ENCODE measurements around the gene RNFT2. TPM values are rescaled to one million over a fixed set of nuclear protein-coding genes. Genes with fewer than 3 reads are reported as not detected.
A peak's percentile ranks its signal among the peaks of the same experiment; 100 is the strongest.
"Not testable (repeated sequence)": the region's sequence is repeated elsewhere in the genome, so short reads cannot be mapped to it uniquely, and the experiment has no call there.

The RNFT2 gene
- total RNA-seq, 2 experiments from 2014 or later = 14.8 to 16.9 TPM

- DNase-seq = no peak
- Mint-ChIP-seq H3K27ac (peak overlapping the region; percentile 1), H3K9me3 (no peaks in the 10 kb centered on the region), H3K4me1 (peaks cover 8% of the 10 kb centered on the region), H3K36me3 (no peaks in the 10 kb centered on the region), H3K27me3 (no peaks in the 10 kb centered on the region), H3K4me3 (no peak overlapping the region)
Observed at GRCh38 chr12:116719731-116720528, 18.2 kb upstream of the RNFT2 start.

DNA sequence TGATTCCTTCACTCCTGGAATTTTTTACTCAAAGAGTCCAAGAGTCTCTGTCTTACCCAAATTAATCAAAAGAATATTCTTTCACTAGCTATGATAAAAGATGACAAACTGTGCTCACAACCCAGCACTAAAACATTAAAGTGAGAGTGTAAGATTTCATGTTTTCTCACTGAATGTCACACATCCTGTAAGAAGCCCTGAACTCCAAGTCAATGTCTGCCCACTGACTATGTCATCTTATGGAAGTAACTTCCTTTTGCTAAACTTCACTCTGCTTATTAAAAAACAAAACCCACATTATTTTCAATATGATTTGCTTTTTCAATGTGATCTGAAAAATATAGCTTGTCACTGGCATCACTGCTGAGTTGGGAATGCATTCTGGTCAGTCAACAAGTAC is 15.9 kb upstream of the RNFT2 start:
- H3K4me1 Mint-ChIP-seq = peaks cover 10% of the 10 kb centered on the region
- DNase-seq = no peak

DNA sequence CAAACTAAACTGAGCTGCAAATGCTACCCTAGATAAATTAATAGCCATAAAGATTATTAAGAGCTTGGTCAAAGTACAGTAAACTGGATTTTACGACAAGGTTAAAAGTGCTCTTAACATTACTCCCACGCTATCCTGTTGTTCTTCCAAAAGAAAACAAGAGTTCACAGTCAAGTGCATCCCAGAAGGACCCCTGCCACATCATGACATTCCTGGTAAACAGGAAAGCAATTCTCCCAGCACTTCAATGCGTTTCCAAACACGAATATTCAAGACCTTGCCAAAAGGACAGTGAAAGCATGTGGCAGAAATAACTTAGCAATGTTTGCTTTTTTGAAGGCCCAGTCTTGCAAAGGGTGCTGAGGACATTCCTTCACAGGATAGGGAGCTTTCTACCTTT is 11.4 kb upstream of the RNFT2 start:
- H3K4me3 Mint-ChIP-seq = no peak overlapping the region
- no peak for DNase-seq
- H3K27me3 Mint-ChIP-seq = no peaks in the 10 kb centered on the region
- H3K4me1 Mint-ChIP-seq = peaks cover 14% of the 10 kb centered on the region
- H3K9me3 Mint-ChIP-seq = no peaks in the 10 kb centered on the region
- H3K36me3 Mint-ChIP-seq = no peaks in the 10 kb centered on the region
- no peak overlapping the region for H3K27ac Mint-ChIP-seq

More for the DNA sequence above, 15.9 kb upstream of the RNFT2 start:
- Mint-ChIP-seq H3K36me3 (no peaks in the 10 kb centered on the region), H3K27ac (peak overlapping the region; percentile 2), H3K9me3 (no peaks in the 10 kb centered on the region), H3K4me3 (no peak overlapping the region), H3K27me3 (no peaks in the 10 kb centered on the region)

DNA sequence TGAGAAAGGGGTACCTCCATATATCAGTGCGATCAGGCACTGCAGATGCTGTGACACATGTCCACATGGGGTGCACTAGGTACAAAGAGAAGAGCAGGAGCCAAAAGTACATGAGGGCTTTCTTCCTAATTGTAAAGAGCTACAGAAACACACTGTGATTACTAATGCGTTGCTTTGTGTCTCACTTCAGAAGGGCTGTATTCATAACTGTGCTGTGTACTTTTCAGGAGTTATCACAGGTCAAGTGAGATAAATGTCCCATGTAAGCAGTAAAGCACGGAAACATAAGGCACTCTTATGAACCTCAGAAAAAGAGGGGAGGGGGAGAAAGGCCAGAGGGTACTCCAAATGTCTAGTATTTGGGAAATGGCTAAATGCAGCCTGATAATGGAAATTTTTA is 10.9 kb upstream of the RNFT2 start:
- Mint-ChIP-seq H3K4me1 (peaks cover 18% of the 10 kb centered on the region), H3K27ac (no peak overlapping the region), H3K36me3 (no peaks in the 10 kb centered on the region), H3K27me3 (no peaks in the 10 kb centered on the region), H3K9me3 (no peaks in the 10 kb centered on the region), H3K4me3 (no peak overlapping the region)
- DNase-seq = no peak

DNA sequence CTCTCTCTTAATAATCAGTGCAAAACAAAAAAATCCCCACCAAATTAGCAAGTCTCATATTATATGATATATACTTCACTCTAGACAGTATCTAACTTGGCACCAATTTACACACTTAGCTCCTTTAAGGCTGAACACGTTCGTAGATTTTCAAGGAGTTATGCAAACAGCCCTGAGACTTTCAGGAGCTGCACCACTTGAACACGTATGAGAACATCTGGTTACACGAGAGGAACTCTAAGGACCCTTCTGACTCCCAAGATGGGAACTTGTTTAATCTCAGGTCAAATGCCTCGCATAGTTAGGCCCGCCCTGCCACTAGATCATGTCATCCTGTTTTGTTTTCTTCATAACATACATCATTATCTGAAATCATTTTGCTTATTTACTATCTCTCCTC is 10.2 kb upstream of the RNFT2 start:
- Mint-ChIP-seq H3K36me3 (no peaks in the 10 kb centered on the region), H3K27me3 (no peaks in the 10 kb centered on the region), H3K9me3 (no peaks in the 10 kb centered on the region), H3K4me3 (no peak overlapping the region), H3K4me1 (peaks cover 16% of the 10 kb centered on the region), H3K27ac (no peak overlapping the region)
- no peak for DNase-seq

- no peak overlapping the region for H3K4me3 Mint-ChIP-seq
- H3K27me3 Mint-ChIP-seq = no peaks in the 10 kb centered on the region
- no peak for DNase-seq
- peaks cover 10% of the 10 kb centered on the region for H3K36me3 Mint-ChIP-seq
- H3K4me1 Mint-ChIP-seq = peaks cover 31% of the 10 kb centered on the region
- H3K9me3 Mint-ChIP-seq = no peaks in the 10 kb centered on the region
- H3K27ac Mint-ChIP-seq = no peak overlapping the region
Observed at GRCh38 chr12:116731801-116732200, 6.3 kb upstream of the RNFT2 start.

DNA sequence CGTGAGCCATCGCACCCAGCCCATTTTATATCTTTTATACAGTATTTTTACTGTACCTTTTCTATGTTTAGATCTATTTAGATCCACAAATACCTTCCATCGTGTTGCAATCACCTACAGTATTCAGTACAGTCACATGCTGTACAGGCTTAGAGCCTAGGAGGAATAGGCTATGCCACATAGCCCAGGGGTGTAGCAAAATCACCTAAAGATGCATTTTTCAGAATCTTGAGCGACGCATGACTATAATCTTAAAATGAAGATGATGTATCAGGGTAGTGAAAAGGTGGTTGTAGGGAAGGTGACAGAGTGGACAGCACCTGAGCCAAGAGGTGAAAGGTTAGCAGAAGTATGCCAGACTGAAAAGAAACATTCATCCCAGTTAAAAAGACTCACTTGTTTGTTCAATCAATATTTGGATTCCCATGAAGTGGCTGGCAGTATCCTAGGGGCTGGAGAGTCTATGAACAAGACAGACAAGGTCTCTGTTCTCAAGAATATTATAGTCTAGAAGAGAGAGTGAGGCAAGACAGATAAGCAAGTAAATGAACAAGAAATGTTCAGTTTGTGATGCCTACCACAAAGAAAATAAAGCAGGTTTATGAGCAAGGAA is 3.9 kb upstream of the RNFT2 start:
- no peak overlapping the region for H3K27ac Mint-ChIP-seq
- no peak overlapping the region for H3K4me3 Mint-ChIP-seq
- H3K4me1 Mint-ChIP-seq = peaks cover 30% of the 10 kb centered on the region
- no peak for DNase-seq
- H3K27me3 Mint-ChIP-seq = no peaks in the 10 kb centered on the region
- no peaks in the 10 kb centered on the region for H3K9me3 Mint-ChIP-seq
- H3K36me3 Mint-ChIP-seq = peaks cover 10% of the 10 kb centered on the region

- no peak for DNase-seq
- peaks cover 30% of the 10 kb centered on the region for H3K4me1 Mint-ChIP-seq
- no peak overlapping the region for H3K27ac Mint-ChIP-seq
- peaks cover 10% of the 10 kb centered on the region for H3K36me3 Mint-ChIP-seq
- H3K27me3 Mint-ChIP-seq = no peaks in the 10 kb centered on the region
- H3K9me3 Mint-ChIP-seq = no peaks in the 10 kb centered on the region
- H3K4me3 Mint-ChIP-seq = no peak overlapping the region
Observed at GRCh38 chr12:116735084-116735483, 3.0 kb upstream of the RNFT2 start.

DNA sequence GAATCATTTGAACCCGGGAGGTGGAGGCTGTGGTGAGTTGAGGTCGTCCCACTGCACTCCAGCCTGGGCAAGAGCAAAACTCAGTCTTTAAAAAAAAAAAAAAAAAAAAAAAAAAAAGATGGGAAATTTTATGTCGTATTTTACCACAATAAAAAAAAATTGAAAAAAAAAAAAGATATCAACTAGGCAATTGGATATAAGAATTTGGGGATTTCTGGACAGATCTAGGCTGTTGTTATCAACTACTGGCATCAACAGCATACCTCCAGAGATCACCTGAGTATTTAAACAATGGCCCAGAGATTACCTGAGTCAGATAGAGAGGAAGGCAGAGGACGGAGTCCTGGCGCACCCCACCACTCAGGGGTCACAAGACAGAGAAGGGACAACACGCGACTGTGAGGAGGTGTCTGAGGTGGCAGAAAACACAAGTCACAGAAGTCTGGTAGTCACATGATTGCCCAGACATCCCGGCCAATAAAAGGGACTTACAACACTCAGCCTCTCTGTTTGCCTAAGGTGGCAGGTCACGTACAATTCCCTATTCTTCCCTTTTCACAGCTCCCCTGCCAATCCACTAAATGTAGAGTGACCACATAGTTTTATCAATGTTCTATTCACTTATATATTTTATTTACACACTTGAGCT is 2.0 kb upstream of the RNFT2 start:
- Mint-ChIP-seq H3K27me3 (no peaks in the 10 kb centered on the region), H3K4me3 (peak overlapping the region; percentile 96), H3K27ac (no peak overlapping the region), H3K36me3 (peaks cover 10% of the 10 kb centered on the region), H3K9me3 (no peaks in the 10 kb centered on the region), H3K4me1 (peaks cover 30% of the 10 kb centered on the region)
- DNase-seq = no peak

DNA sequence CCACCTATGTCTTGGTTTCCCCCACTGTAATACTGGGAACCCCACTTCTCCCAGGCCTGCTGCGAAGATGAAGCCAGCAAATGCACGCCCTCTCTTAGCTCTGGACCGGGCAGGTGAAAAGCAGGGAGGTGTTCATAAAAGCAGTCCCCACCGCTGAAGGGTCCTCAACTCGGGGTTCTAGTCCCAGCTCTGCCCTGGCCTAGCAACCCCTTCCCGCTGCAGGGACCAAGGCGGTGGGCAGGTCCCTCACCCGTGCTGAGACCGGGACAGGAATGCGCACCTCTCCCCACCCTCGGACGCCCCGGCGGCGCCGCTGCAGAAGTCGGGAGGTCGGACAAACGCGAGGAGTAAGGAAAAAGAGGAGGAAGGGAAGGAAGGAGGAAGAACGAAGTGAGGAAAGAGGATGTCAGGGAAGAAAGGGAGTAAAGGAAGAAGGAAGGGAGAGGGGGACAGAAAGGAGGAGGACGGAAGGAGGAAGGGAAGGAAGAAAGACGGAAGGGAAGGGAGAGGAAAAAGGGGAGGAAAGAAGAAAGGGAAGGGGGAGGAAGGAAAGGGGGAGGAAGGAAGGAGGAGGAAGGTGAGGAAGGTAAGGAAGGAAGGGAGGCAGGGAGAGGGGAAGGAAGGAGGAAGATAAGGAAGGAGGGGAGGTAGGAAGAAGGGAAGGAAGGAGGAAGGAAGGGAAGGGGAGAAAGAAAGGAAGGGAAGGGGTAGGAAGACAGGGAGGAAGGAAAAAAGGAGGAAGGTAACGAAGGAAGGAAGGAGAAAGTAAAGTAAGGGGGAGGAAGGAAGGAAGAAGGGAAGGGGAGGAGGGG is 947 bp upstream of the RNFT2 start:
- Mint-ChIP-seq H3K27ac (peak overlapping the region; percentile 86), H3K9me3 (no peaks in the 10 kb centered on the region), H3K4me1 (peaks cover 27% of the 10 kb centered on the region), H3K27me3 (no peaks in the 10 kb centered on the region), H3K36me3 (peaks cover 10% of the 10 kb centered on the region), H3K4me3 (peak overlapping the region; percentile 96)
- peak; percentile 10 for DNase-seq

DNA sequence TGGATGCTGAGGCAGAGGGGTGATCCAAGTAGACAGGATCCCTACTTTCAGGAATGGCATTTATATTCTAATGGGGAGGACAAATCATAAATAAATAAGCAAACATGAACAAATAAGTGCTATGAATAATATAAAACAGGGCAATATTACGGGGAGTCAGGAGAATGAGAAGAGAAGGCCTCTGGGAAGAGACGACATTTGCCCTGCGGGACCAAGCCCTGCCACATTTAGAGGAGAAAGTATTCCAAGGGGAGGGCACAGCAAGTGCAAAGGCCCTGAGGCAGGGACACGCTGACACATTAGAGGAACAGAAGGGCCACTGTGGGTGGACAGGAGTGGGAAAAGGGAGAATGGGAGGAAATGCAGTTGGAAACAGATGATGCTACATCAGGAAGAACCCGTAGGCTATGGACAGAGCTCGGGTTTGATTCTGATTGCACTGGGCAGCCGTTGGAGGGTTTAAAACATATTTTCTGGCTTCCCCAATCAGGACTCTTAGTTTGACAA is 1.3 kb downstream of the RNFT2 start:
- Mint-ChIP-seq H3K36me3 (peaks cover 9% of the 10 kb centered on the region), H3K4me3 (no peak overlapping the region), H3K4me1 (peaks cover 22% of the 10 kb centered on the region), H3K27ac (no peak overlapping the region), H3K9me3 (no peaks in the 10 kb centered on the region), H3K27me3 (no peaks in the 10 kb centered on the region)
- no peak for DNase-seq

- not testable (repeated sequence) for H3K4me3 Mint-ChIP-seq, H3K27ac Mint-ChIP-seq, H3K9me3 Mint-ChIP-seq, H3K27me3 Mint-ChIP-seq, DNase-seq, H3K4me1 Mint-ChIP-seq, H3K36me3 Mint-ChIP-seq
Observed at GRCh38 chr12:116742787-116743186, 4.7 kb downstream of the RNFT2 start.

DNA sequence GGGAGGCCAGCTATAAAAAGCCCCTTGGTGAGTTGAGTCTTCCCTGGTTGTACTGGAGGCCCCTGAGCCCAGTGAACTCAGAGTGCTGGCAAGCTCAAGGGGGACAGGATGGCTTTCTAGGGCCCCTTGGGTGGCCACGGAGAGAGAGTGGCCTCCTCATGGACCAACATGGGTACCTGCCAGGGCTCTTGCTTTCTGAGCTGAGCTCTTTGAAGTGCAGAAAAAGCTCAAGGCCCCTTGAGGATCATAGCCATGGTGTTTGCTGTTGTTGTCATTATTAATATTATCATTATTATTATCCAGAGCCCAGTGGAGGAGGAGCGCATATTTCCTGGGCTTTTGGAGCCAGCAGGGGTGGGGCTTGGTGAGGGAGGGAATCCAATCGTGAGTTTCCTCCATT is 6.7 kb downstream of the RNFT2 start:
- no peaks in the 10 kb centered on the region for H3K36me3 Mint-ChIP-seq
- H3K4me3 Mint-ChIP-seq = no peak overlapping the region
- H3K27me3 Mint-ChIP-seq = no peaks in the 10 kb centered on the region
- H3K4me1 Mint-ChIP-seq = no peaks in the 10 kb centered on the region
- DNase-seq = no peak
- H3K27ac Mint-ChIP-seq = no peak overlapping the region
- H3K9me3 Mint-ChIP-seq = no peaks in the 10 kb centered on the region

- Mint-ChIP-seq H3K9me3 (no peaks in the 10 kb centered on the region), H3K27ac (no peak overlapping the region), H3K4me3 (no peak overlapping the region), H3K36me3 (no peaks in the 10 kb centered on the region), H3K4me1 (no peaks in the 10 kb centered on the region), H3K27me3 (no peaks in the 10 kb centered on the region)
- DNase-seq = no peak
Observed at GRCh38 chr12:116745554-116745953, 7.4 kb downstream of the RNFT2 start.

- H3K27me3 Mint-ChIP-seq = no peaks in the 10 kb centered on the region
- DNase-seq = no peak
- H3K27ac Mint-ChIP-seq = no peak overlapping the region
- H3K36me3 Mint-ChIP-seq = peaks cover 2% of the 10 kb centered on the region
- H3K4me3 Mint-ChIP-seq = no peak overlapping the region
- H3K4me1 Mint-ChIP-seq = no peaks in the 10 kb centered on the region
- H3K9me3 Mint-ChIP-seq = no peaks in the 10 kb centered on the region
Observed at GRCh38 chr12:116749884-116750283, 11.8 kb downstream of the RNFT2 start.

All from activated naive CD8-positive, alpha-beta T cell treated with anti-CD3 and anti-CD28 coated beads for 36 hours (primary cell).